Fibroblast of the conjunctiva (primary cell): ENCODE measurements around the gene COA8.

Source experiments
- DNase-seq: peaks from one replicate; pipeline ENCODE4 v3.0.0-alpha.2; 2010; ENCODE audit warnings: low read depth

Gene COA8

DNA sequence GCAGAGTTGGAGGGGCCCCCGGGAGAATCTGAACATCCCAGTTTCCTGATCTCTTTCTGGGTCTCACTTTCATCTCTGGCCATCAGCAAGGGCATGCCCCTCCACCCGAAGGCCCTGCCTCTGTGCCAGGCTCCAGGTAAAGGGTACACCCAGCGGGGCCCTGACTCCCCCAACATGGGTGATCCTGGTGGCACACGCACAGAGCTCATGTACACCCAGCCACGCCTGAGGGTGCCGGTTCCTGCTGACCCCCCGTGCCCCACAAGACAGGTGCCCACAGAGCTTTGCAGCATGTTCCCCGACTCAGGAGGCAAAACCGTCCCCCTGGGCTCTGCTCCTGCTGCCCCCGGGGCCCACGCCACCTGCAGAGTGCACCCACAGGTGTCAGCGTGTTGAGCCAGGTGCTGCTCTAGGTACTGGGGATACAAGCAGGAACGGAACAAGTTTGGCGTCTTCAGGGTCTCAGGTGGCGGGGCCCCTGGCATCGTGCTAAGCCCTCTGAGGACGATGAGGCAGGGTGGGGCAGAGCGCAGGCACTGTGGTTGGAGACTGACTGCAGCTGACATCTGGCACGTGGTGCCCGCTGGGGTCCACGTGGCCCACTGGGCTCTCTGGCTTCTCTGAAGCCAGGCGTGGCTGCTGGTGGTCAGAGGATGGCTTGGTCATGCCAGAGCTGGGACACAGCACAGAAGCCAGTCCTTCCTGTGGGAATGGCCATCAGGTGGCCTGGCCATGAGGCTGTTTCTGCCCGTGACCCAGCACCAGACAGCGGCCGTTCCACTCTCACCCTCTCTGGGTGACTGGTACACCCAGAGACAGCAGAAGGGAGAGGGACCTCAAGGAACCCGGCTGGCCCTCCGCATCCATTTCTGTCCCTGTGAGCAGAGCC is 14.1 kb upstream of the COA8 start:
- no peak for DNase-seq

DNA sequence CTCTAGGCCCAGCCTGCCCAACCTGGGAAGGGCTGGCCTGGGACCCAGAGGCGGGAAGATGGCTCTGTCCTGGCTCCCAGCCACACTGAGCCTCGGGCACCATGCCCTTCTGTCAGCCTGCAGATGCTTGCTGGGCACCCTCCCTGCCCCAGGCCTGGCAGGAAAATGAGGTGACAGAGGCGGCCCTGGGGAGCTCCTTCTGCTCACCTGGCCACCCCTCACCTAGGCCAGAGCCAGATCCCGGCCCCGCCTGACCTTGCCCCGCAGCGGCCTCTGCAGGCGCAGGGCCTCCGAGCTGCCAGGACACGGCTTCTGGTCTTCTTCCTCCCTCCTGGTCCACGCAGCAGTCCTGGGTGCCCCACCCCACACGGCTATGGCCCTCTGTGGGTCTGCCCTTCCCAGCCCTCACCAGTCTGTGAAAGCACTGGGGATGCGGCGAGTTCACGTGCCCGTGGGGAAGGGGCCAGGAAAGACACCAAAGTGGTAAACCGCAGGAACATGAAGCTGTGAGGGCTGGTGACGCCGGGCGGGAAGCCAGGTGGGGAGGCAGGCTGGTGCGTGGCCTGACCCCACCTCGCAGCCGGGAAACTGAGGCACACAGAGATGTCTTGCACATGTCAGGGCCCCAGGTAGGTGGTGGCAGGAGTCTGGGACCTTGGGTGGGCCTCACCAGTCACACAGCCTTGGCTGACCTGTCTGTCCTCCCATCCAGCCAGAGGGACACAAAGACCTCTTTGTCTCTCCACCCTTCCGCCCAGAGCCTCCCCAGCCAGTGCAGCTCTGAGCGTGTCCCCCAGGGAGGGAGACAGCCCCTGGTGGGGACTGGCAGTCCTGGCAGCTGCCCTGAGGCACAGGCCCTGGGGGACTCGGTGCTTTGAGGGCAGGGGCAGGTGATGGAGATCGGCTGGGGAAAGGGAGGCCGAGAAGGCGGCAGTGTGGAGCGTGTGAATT is 13.1 kb upstream of the COA8 start:
- DNase-seq = no peak

- DNase-seq = no peak
Measured at GRCh38 chr14:103550451-103551337, 12.1 kb upstream of the COA8 start.

GRCh38 chr14:103551338-103551762 is 11.4 kb upstream of the COA8 start:
- DNase-seq = no peak

DNA sequence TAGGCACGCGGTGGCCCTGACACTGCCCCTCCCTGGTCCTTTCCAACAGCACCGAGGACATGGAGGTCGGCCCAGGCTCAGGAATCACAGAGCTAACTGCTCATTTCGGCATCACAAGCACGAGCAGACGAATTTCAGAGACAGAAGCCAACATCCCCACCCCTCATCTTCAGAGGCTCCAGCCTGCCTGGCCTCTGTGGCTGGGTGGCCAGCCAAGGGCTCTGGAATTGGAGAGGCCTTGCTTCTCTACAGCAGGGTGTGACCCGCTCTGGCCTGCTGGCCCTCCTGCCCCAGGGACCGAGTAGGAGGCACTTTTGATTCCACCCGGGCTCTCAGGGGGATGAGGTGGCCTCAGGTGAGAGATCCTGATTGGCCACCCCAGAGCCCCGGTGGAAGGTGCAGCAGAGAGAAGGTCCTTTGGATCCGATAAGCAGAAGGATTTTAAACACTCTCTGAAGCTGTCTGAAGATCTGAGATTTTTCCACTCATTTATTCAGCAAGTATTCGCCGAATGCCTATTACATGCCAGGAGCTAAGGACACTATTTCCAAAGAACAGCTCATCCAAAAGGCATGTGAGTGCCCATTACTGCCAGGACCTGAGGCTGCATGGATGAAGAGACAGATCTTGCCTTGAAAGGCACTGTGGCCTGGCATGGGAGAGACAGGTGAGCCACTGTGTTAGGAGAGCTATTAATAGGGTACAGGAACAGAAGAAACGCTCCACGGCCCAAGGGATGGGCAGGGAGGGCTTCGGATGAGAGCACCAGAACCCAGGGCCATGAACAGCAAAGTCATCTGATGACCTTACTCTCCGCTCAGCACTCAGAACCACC is 10.5 kb upstream of the COA8 start:
- DNase-seq = no peak

GRCh38 chr14:103552846-103553210 is 9.9 kb upstream of the COA8 start:
- DNase-seq = no peak

- no peak for DNase-seq
Measured at GRCh38 chr14:103555559-103556337, 7.0 kb upstream of the COA8 start.

DNA sequence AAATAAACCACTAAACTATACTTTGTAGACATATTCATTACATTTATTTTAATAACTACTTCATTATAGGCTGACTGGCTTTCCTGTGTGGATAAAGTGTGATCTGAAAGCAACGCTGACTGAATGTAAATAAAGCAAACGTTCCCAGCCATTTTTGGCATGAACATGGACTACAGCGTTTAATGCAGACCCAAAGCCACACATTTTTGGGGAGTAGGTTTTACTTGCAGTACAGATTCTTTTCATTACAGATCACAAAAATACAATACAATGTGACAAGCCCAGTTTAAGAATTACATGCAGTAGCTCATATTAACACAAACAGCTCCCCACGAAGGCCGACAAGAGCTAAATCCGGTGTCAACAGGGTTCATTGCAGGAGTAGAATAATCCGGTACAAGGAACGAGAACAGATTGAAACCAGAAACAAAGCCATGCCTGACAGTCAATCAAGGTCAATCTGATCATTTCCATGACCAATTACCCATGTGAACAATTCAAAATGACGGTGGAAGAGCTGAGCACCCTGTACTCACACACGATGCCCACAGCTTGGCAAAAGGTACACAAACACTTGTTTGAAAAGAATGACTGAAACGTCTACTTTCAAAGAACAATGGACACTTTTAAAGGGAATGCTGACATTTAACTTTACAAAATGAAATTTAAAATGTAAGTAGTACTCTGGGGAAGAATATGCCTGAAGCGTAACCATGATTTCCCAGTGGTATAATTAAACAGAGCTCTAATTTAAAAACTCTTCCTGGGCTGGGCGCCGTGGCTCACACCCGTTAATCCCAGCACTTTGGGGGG is 5.6 kb upstream of the COA8 start:
- no peak for DNase-seq

DNA sequence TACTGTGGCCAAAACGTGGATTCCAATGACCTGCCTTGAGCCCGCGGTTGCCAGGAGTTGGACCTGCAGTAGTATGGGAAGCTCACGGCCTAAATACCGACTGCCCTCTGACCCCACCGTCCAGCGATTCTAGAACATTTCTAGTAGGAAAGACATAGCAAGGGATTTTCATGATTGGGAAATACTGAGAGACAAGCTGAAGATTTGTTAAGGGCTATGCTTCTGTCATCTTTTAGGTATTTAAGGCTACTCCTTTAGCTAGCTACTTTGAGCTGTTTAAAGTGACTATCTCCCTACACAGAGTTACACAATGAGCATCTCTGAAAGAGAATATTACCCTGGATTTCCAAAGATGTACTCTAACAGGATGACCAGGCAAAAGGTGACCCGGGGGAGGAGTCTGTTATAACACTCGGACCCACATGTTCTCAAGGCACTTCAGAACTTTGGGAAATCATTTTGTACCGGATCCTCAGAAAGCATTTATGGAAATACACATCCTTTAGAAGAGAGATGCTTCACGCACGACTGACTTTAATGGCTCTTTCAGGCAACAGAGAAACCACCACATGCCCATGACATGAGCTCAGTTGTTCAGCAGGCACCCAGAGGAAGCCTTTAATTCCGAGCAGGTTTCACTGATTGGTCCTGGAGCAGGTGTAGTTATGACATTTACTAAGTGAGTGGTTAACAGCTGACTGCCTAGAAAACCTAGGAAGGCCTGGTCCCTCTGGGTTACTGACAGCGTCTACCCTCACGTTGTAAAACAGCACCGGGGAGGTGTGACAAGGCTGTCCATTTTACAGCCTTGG is 4.5 kb upstream of the COA8 start:
- DNase-seq = no peak

- no peak for DNase-seq
Measured at GRCh38 chr14:103559766-103560165, 3.0 kb upstream of the COA8 start.

DNA sequence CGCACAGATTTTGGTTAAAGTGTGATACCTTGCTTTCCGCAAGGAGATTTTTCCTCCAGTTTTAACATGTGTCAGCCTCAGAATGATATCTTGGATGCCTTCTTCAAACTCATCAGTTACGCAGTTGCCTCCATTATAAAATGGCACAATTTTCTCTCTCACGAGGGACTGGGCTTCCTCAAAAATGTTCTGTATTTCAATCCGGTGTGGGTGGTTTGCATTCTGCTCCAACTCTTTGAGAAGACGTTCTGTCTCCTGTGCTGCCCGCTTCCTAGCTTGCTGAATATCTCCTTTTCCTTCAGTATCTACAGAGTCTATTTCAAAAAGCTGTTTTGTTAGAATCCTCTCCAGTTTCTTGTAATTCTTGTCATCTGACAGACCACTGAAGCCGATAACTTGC is 2.1 kb upstream of the COA8 start:
- no peak for DNase-seq

DNA sequence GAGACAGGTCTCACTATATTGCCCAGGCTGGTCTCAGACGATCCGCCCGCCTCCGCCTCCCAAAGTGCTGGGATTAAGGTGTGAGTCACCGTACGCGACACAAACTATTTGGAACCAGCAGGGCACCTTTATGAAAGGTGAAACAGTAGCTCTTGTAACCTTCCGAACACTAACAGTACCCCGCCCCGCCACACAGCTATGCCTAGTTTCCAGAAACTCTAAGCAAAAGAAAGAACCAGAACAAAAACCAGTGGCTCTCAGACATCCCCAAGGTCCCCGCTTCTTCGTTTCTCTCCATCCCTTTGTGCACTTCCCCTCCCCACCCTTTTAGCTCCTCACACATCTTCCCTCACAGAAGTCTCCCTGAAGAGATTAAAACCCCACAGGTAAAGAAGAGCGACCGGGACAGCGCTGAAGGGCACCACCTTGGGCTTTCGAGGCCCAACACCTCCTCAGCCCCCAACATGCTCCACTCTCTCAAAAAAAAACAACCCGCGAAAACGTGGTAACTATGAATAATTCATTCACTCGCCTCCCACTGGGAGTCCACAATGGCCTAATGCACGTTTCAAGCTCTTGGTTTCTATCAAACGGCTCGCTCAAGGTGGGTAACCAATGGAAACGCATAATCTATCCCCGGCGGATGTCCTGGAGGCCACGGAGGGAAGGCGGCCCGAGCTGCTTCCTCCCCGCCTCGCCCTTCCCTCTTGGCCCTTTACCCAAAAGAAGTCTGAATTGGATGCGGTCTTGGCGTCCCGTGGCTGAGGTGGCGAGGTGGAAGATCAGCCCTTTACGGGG is 1.2 kb upstream of the COA8 start:
- no peak for DNase-seq

GRCh38 chr14:103562179-103562428 is 656 bp upstream of the COA8 start:
- DNase-seq = no peak

GRCh38 chr14:103563226-103563620 is 463 bp downstream of the COA8 start:
- no peak for DNase-seq

- no peak for DNase-seq
Measured at GRCh38 chr14:103563844-103564505, 1.2 kb downstream of the COA8 start.

GRCh38 chr14:103568952-103569351 is 6.2 kb downstream of the COA8 start:
- DNase-seq = no peak

- DNase-seq = no peak
Measured at GRCh38 chr14:103569408-103569807, 6.6 kb downstream of the COA8 start.
